Measurements from ENCODE around the gene STAC2. TPM values are rescaled to one million over a fixed set of nuclear protein-coding genes. Genes with fewer than 3 reads are reported as not detected.

Gene STAC2
- total RNA-seq, 1 experiment from 2014 or later = 0.17 TPM

DNA sequence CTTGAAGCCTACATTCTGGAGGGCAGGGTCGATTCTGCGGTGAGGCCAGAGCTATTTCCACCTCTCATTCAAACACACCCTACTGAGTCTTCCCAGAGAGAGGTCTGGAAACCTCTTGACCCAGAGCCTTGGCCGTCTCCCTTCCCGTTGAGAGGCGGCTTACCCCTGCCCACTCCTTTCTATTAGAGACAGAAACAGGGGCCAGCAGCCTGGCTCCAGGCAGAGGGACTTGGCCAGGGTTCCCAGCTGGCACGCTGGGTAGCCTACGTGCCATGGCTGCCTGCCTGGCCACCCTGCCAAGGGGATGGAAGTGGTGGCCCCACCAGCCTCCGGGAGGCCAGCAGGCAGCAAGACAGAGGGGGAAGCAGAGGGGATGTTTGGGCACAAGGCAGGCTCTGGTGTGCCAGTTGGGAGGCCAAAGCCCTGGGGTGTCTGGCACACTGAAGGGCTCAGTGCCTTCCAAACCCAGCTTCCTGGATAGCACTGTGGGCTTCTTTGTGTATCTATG lies 6.0 kb downstream of the STAC2 start:
- TF ChIP-seq EZH2 (IDR thresholded peaks at IDR 0.05; ENCODE audit: low read depth) = no peak
- TF ChIP-seq, protein P1, sequence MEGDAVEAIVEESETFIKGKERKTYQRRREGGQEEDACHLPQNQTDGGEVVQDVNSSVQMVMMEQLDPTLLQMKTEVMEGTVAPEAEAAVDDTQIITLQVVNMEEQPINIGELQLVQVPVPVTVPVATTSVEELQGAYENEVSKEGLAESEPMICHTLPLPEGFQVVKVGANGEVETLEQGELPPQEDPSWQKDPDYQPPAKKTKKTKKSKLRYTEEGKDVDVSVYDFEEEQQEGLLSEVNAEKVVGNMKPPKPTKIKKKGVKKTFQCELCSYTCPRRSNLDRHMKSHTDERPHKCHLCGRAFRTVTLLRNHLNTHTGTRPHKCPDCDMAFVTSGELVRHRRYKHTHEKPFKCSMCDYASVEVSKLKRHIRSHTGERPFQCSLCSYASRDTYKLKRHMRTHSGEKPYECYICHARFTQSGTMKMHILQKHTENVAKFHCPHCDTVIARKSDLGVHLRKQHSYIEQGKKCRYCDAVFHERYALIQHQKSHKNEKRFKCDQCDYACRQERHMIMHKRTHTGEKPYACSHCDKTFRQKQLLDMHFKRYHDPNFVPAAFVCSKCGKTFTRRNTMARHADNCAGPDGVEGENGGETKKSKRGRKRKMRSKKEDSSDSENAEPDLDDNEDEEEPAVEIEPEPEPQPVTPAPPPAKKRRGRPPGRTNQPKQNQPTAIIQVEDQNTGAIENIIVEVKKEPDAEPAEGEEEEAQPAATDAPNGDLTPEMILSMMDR (conservative IDR thresholded peaks at IDR 0.05) = no peak
- Histone ChIP-seq H3F3A (ENCODE audit: insufficient read depth, low read depth) (no peaks in the 10 kb centered on the region), H3K9me3 (ENCODE audit: insufficient read depth, low read depth) (no peaks in the 10 kb centered on the region), H3K4me1 (replicated peaks; ENCODE audit: insufficient read depth) (no peaks in the 10 kb centered on the region), H3K27me3 (ENCODE audit: insufficient read depth, low read depth) (no peaks in the 10 kb centered on the region), H3K4me3 (no peak overlapping the region), H4K20me1 (ENCODE audit: insufficient read depth) (no peaks in the 10 kb centered on the region), H2AFZ (no peak overlapping the region), H3K27ac (no peak overlapping the region), H3K79me2 (ENCODE audit: low read depth) (no peaks in the 10 kb centered on the region), H3K4me2 (no peak overlapping the region), H3K36me3 (ENCODE audit: low read depth) (no peaks in the 10 kb centered on the region), H3K9me2 (ENCODE audit: insufficient read depth) (no peaks in the 10 kb centered on the region)
- DNase-seq = no peak
- BruUV-seq (replicated peaks) = no TSS peak
- CTCF ChIA-PET = no interaction called here
- intact Hi-C loops (cut with micrococcal nuclease; ENCODE audit: unreplicated experiment) = no loop called here
- POLR2A ChIA-PET (ENCODE audit: unreplicated experiment) = no interaction called here

DNA sequence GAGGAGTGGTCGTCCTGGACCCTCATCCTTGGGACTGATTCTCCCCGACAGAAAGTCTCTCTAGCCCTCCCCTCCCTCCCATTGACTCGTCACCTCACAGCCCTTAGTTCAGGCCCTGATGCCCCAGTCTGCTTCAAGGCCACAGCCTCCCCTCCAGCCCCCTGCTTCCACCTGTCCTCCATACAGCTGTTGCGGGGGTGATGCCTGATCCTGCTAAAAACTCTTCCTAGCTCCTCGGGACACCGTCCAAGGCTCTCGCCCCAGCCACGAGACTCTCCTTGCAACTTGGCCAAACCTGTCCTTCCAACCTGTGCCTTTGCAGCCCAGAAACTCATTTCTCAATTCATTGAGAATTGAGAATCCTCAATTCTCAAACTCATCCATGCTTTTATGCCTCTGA lies 6.8 kb downstream of the STAC2 start:
- no peak for DNase-seq
- Histone ChIP-seq H3K4me3 (no peak overlapping the region), H3K9me3 (ENCODE audit: insufficient read depth, low read depth) (no peaks in the 10 kb centered on the region), H3K9me2 (ENCODE audit: insufficient read depth) (no peaks in the 10 kb centered on the region), H3K4me1 (replicated peaks; ENCODE audit: insufficient read depth) (no peaks in the 10 kb centered on the region), H3K36me3 (ENCODE audit: low read depth) (no peaks in the 10 kb centered on the region), H3F3A (ENCODE audit: insufficient read depth, low read depth) (no peaks in the 10 kb centered on the region), H3K4me2 (no peak overlapping the region), H3K27me3 (ENCODE audit: insufficient read depth, low read depth) (no peaks in the 10 kb centered on the region), H3K79me2 (ENCODE audit: low read depth) (no peaks in the 10 kb centered on the region), H2AFZ (no peak overlapping the region), H4K20me1 (ENCODE audit: insufficient read depth) (no peaks in the 10 kb centered on the region), H3K27ac (no peak overlapping the region)
- CTCF ChIA-PET = no interaction called here
- no TSS peak for BruUV-seq (replicated peaks)
- intact Hi-C loops (cut with micrococcal nuclease; ENCODE audit: unreplicated experiment) = no loop called here
- no peak for TF ChIP-seq EZH2 (IDR thresholded peaks at IDR 0.05; ENCODE audit: low read depth)
- TF ChIP-seq, protein P1 (conservative IDR thresholded peaks at IDR 0.05) = no peak
- POLR2A ChIA-PET (ENCODE audit: unreplicated experiment) = no interaction called here

DNA sequence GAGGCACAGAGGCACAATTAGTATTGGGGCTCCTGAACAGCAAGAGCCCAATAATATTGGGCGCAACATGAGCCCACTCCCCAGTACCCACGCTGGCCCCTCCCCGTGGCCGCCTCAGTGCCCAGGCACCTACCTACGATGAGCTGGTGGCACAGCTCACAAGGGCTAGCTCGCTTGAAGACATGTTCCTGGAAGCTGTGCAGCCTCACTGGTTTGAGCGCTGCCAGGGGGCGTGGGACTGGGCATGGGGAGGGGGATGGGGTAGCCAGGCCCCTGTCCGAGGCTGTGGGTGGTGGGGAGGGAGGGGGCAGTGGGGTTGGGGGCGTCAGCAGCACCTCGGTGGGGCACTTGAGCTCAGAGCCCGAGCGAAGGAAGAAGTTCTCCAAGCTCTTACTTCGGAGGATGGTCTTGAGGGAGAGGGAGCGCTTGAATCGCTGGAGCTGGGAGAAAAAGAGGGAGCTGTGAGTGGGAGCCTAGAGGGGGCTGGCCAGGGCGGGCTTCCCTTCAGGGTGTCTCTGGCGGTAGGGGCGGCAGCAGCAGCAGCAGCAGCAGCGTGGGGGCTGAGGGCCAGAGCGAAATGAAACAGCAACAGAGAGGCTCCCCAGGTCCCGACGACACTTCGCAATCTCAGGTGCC lies 7.9 kb downstream of the STAC2 start:
- H3K9me3 ChIP-seq (ENCODE audit: insufficient read depth, low read depth) = no peaks in the 10 kb centered on the region
- BruUV-seq (replicated peaks) = no TSS peak
- H2AFZ ChIP-seq = no peak overlapping the region
- H3K4me1 ChIP-seq (replicated peaks; ENCODE audit: insufficient read depth) = no peaks in the 10 kb centered on the region
- H3K4me2 ChIP-seq = no peak overlapping the region
- no peaks in the 10 kb centered on the region for H3K27me3 ChIP-seq (ENCODE audit: insufficient read depth, low read depth)
- no peak overlapping the region for H3K4me3 ChIP-seq
- DNase-seq = no peak
- no peaks in the 10 kb centered on the region for H3K36me3 ChIP-seq (ENCODE audit: low read depth)
- no peak for TF ChIP-seq EZH2 (IDR thresholded peaks at IDR 0.05; ENCODE audit: low read depth)
- ChIA-PET CTCF (no interaction called here), POLR2A (ENCODE audit: unreplicated experiment) (no interaction called here)
- intact Hi-C loops (cut with micrococcal nuclease; ENCODE audit: unreplicated experiment) = no loop called here
- no peak overlapping the region for H3K27ac ChIP-seq
- peaks cover 9% of the 10 kb centered on the region; the same call in 1 of the 2 replicates for H3F3A ChIP-seq (ENCODE audit: insufficient read depth, low read depth)
- H3K79me2 ChIP-seq (ENCODE audit: low read depth) = no peaks in the 10 kb centered on the region
- no peaks in the 10 kb centered on the region for H3K9me2 ChIP-seq (ENCODE audit: insufficient read depth)
- H4K20me1 ChIP-seq (ENCODE audit: insufficient read depth) = no peaks in the 10 kb centered on the region

DNA sequence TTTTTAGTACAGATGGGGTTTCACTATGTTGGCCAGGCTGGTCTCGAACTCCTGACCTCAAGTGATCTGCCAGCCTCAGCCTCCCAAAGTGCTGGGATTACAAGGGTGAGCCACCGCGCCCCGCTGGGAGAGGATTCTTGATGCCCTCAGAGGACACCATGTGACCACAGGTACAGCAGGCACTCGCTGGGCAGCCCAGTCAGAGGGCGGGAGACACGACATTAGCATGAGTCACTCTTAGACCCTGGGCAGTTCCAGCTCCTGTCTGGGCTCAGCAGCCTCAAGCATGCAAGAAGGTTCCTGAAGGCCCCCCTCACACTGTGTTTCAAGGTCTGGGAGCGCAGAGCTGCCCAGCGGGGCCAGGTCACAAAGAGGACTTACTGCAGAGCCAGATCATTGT lies 11.9 kb downstream of the STAC2 start:
- Histone ChIP-seq H3K9me2 (ENCODE audit: insufficient read depth) (no peaks in the 10 kb centered on the region), H2AFZ (no peak overlapping the region), H3K9me3 (ENCODE audit: insufficient read depth, low read depth) (no peaks in the 10 kb centered on the region), H3K79me2 (ENCODE audit: low read depth) (no peaks in the 10 kb centered on the region), H3K4me2 (no peak overlapping the region), H3K4me1 (replicated peaks; ENCODE audit: insufficient read depth) (no peaks in the 10 kb centered on the region), H3K27me3 (ENCODE audit: insufficient read depth, low read depth) (no peaks in the 10 kb centered on the region), H3K4me3 (no peak overlapping the region), H3F3A (ENCODE audit: insufficient read depth, low read depth) (peaks cover 13% of the 10 kb centered on the region; the same call in 1 of the 2 replicates), H4K20me1 (ENCODE audit: insufficient read depth) (no peaks in the 10 kb centered on the region), H3K36me3 (ENCODE audit: low read depth) (no peaks in the 10 kb centered on the region), H3K27ac (no peak overlapping the region)
- TF ChIP-seq, protein P1 (conservative IDR thresholded peaks at IDR 0.05) = no peak
- TF ChIP-seq EZH2 (IDR thresholded peaks at IDR 0.05; ENCODE audit: low read depth) = no peak
- peak; percentile 77 to 83 for DNase-seq
- intact Hi-C loops (cut with micrococcal nuclease; ENCODE audit: unreplicated experiment) = no loop called here
- no TSS peak for BruUV-seq (replicated peaks)
- ChIA-PET CTCF (interaction anchor here (1.1 kb wide), 1 partner anchor 18 kb away, joined by 9 read pairs; no protein-coding TSS in a partner anchor), POLR2A (ENCODE audit: unreplicated experiment) (no interaction called here)

Data from PC-9 (cell line).